Measurements from ENCODE around the gene ATXN7L1.
"Not testable (repeated sequence)": the region's sequence is repeated elsewhere in the genome, so short reads cannot be mapped to it uniquely, and the experiment has no call there.

ATXN7L1 gene

DNA sequence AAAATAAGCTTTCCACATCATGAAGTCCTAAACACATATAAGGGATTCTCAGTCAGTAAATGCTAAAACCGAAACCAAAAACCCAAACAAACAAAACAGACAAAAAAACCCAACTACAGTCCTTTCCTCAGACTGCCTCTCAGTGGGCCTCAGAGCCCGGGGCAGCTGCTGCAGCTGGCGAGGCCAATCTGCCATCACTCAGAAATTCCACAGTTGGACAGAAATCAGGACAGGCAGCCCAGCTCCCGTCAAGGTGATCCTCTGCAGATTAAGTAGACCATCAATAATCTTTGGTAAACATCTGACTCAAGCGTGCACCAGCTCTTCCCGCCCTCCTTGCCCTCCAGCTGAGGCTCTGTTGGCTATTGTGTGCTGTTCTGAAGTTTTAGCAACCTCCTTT, 142.2 kb downstream of the ATXN7L1 start:
- no peak for DNase-seq

DNA sequence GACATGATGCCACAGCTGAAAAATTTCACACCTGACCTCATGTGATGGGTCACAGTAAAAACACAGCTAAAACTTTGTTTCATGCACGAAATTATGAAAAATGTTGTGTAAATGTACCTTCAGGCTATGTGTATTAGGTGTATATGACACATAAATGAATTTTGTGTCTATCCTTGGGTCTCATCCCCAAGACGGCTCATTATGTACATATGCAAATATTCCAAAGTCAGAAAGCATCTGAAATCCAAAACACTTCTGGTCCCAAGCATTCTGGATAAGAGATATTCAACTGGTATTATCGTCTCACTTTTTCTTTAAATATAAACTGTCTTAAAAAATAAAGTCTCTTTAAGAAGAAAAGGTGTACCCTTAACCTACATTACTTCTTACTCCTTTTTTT, 145.4 kb downstream of the ATXN7L1 start:
- DNase-seq: no peak

DNA sequence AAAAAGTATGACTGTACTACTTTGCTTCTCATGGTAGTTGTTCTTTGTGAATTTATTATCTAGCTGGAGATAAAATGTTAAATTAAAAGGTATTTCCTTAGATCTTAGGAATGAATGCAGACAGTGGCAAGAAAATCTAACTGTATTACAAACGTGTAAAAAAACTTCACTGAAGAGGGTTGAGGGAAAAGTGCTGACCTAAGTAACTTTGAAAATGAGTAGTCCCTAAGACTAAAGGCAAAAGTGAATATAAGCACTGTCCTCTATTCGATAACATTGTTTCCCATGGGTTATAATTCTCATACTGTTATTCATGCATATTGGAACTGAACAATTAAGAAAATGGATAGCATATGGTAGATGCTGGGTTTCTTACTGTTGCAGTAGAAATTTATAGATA, 148.4 kb downstream of the ATXN7L1 start:
- no peak for DNase-seq

DNA sequence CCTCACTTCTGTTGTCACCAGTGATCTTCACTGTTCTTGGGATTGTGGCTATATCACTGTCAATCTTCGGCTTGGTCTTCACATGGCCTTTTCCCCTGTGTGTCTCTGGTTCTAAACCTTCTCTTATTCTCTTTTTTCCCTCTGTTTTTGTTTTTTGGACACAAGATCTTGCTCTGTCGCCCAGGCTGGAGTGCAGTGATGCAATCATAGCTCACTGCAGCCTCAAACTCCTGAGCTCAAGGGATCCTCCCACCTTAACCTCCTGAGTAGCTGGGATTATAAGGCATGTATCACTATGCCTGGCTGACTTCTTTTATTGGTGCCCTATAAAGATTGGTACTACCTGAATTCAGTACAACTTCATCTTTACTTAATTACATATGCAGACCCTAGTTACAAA, 151.7 kb downstream of the ATXN7L1 start:
- no peak for DNase-seq

DNA sequence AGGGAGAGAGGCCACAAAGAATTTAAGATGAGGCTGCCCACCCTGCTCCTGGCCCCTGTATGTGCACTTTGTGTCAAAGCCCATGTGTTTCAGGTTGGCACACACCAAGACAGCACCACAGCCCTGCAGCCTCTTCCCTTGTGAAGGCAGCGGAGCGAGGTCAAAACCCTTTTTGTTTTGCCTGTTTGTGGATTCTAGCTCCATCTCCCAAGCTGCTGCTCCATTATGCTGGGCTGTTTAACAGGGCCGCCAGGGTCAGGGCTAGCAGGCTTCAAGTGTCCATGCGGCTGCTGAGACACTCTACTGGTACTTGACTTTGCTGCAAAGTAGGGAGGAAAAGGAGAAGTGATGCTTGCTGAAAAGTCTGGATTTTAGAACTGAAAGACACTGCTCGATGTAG, 152.8 kb downstream of the ATXN7L1 start:
- DNase-seq: no peak

DNA sequence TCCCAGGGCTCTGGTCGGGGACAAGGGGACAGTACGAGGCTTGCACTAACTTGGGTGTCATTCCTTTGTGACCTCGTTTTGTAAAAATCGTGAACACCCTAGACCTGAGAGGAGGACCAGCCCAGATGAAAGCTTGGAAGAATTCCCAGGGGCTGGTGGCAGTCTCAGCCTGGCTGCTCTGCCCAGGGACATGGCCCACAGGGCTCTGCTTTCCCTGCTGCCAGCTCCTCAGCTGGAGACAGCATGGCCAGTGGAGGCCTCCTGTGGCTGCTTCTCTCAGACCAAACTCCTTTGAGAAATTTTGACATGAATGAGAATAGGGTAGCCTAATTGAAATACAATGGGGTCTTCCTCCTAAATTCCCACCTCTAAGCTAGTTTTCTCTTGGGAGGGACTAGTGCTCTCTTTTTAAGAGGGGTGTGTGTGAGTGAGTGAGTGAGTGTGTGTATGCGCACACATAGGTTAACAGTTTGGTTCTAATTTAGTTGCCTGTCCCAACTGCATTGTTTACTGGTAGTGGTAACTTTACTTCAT, 154.8 kb downstream of the ATXN7L1 start:
- no peak for DNase-seq

DNA sequence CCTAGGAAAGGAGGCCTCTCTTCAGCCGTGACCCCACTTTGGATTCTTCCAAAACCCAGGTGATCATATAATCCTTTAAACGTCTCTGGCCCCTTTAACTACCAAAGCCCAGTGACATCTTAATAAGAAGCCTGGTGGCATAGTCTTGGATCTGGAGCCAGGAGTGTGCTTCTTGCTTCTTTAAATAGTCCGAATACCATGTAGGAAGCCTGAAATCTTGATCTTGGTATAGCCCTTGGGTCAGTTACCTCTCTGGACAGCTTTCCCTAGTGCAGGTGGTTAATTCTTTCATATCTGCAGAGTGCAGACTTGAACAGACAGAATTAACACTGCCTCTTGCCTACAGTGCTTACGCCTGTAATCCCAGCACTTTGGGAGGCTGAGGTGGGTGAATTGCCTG, 156.5 kb downstream of the ATXN7L1 start:
- no peak for DNase-seq

DNA sequence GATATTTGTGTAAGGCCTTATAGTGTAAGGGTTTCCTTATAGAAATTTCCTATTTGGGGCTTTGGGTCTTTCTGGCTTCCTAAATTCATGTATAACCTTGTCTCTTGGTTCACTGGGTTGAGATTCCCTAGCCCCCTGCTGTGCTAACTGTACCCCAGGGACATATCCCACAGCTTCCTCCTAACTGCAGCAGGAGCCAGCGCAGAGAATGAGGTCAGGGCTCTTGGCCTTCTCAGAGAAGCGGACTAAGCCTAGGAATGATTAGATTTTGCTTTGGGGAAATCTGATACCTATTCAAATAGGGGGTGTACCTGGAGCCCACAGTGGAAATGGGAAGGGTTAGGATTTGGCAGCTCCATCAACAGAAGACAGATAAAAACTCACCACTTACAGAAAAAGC, 157.0 kb downstream of the ATXN7L1 start:
- no peak for DNase-seq

DNA sequence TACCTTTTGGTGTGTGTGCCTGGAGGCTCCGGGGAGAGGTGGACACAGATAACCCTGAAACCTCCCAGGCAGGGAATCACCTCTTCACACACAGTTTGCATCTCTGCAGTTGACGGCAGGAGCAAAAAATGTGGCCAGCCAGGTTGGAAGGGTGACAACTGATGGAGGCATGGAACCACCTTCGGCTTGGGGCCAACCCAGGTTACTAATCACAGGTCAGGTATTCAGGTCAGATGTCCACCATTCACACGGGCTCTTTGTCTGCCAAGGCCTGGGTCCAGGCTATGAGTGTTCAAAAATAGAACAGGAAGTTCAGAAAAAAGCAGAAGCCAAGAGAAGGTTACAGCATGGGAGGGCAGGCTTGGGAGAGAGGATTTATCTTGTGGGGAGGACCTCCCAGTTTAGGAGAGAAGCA, 157.9 kb downstream of the ATXN7L1 start:
- DNase-seq: no peak

DNA sequence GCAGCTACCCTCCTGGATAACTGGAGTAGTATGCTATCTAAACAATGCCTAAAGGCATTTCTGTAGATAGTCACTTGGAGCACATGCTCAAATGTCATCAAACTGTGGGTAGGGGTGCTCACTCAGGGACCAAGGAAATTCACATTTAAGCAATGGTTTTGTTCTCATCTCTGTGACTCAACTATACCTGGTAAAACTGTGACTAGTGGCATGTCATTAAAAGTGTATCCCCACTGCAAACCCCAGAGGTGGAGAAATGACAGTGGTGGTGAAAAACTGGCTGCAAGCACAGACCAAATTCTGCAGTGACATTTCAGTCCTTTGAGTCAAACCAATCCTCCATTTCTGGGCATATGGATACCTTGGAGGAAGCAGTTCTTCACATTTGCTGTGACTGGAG, 160.9 kb downstream of the ATXN7L1 start:
- DNase-seq: peak; percentile 33

DNA sequence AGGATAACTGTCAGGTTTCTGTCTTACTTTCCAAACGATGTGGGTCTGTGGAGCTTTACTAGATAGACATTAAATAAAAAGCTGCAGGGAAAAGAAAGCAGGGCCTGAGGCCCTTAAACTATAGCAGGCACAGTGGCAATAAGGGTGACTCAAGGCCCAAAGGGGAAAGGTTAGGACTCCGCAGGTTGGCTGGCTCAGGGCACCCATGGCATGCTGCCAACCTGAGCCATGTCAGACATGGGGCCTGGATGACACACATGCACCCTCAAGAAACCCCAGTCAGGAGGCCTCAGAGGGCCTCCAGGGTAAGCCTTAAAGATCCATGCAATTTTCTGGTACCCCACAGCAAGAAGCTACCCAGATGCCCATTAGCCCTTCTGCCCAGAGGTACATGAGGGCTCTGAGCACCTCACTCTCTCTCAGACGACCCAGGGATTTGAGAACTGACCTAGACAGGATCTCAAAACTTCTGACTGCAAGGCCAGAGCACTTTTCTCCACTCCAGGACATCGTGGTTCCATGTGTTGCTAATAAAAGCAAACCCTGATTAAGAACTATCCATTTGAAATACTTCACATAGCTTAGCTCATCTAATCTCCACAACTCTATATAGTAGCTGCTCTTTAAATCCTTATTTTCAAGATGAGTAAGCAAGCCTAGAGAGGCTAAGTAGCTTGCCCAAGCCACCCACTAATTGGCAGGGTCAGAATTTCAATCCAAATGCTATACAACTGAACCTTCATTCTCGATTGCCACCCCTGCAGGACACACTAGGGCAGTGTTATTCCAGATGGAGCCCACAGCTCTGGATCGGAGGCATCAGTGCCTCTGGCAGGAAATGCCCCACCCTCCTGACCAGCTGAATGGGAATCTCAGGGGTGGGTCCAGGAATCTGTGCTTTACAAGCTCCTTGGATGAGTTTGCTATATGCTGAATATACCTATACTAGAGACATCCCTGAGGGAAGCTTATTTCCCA, 162.6 kb downstream of the ATXN7L1 start:
- no peak for DNase-seq

DNA sequence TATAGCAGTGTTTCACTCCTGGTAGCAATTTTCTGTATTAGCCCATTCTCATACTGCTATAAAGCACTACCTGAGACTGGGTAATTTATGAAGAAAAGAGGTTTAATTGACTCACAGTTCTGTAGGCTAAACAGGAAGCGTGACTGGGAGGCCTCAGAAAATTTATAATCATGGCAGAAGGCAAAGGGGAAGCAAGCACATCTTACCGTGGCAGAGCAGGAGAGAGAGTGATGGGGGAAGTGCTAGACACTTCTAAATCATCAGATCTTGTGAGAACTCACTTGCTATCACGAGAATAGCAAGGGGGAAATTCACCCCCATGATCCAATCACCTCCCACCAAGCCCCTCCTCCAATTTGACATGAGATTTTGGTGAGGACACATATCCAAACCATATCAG, 163.5 kb downstream of the ATXN7L1 start:
- DNase-seq: no peak

DNA sequence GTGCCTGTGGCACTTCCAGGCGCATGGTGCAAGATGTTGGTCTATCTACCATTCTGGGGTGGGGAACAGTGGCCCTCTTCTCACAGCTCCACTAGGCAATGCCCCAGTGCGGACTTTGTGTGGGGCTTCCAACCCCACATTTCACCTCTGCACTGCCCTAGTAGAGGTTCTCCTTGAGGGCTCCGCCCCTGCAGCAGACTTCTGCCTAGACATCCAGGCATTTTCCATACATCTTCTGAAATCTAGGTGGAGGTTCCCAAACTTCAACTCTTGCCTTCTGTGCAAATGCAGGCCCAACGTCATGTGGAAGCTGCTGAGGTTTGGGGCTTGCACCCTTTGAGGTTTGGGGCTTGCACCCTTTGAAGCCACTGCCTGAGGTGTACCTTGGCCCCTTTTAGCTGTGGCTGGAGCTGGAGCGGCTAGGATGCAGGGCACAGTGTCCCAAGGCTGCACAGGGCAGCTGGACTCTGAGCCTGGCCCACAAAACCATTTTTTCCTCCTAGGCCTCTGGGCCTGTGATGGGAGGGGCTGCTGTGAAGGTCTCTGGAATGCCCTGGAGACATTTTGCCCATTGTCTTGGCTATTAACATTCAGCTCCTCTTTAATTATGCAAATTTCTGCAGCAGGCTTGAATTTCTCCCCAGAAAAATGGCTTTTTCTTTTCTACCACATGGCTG, 164.5 kb downstream of the ATXN7L1 start:
- DNase-seq: no peak

DNA sequence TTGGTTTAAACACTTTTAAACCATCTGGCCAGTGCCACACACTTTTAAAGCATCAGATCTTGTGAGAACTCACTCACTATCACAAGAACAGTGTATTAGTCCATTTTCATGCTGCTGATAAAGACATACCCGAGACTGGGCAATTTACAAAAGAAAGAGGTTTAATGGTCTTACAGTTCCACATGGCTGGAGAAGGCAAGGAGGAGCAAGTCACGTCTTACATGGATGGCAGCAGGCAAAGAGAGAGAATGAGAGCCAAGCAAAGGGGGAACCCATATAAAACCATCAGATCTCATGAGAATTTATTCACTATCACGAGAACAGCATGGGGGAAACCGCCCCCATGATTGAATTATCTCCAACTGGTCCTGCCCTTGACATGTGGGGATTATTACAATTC, 165.7 kb downstream of the ATXN7L1 start:
- DNase-seq: not testable (repeated sequence)

DNA sequence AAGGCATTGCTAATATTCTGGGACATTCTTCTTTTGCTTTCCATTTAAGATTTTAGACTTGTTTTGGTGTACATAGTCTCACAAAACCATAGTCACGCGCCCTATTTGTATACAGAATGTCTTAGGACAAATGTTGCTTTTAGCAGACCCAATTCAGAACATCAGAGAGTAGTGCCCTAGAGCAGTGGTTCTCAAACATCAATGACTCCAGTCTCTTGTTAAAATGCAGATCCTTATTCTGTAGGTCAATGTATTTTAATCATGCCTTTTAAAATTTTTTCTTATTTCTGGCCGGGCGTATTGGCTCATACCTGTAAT, 167.7 kb downstream of the ATXN7L1 start:
- DNase-seq: no peak

DNA sequence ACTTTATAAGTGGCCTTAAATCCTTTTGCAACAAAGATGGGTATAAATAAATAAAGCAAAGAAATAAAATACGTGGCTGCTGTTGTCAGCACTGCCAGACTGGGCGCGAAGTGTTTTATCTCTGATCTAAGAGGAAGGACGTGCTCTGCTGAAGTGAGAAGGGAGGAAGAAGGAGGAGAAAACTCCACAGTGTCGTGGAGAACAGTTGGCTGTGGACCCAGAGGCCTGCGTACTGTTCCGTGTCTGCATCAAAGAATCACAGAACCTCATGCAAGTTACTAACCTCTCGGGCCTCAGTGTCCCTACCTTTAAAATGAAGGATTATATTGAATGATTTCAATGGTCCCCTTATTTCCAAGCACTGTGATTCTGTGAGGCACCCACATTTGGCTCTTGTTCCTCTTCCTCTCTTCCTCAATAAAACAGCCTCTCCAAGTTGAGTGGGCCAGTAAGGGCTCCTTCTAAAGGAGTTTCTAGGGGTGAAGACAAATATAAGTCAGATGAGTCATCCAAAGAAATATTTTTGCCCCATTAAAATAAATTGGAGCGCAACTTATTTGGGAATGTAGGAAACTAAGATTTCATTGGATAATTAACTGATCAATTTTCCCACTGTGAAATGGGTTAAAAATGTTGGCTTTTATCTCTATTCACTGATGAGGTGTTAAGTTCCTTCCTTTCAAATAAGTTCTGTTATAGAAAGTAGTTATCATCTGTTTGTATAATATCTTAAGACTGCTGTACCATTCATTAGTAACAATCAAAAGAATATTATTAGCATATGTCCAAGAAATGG, 168.2 kb downstream of the ATXN7L1 start:
- DNase-seq: no peak

DNA sequence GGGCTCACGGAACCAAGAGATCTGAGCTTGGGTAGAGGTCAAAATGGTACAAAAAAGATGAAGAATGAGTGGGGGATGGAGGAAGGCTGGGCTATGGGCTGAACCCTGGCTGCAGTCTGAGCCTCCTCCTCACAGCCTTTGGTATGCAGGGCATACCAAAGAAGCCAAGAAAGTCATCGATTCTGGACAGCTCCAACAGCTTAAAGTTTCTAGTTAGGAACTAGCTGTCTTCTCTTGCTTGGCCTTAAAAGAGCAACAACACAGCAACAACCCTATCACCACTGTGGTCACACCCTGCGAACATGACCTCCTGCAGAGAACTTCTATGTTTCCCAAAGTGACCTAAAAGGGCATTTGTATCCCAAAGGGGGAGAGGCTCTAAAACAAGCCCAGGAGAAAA, 169.0 kb downstream of the ATXN7L1 start:
- DNase-seq: no peak

DNA sequence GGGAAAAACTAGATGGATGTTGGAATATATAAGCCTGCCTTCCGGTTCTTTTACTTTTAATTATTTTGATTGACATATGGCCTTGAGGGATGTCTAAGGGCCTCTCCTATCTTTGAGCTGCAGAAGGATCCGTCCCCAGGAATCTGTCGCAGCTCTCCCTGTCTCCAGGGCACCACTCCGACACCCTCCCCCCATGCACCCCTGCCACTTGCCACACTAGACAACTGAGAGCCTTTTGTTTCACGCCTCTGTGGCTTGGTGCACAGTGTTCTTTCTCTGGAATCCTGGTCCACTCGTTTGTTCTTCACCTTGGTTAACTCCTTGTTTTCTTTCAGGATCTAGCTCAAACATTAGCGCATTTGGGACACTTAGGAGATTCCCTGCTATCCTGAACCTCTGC, 171.0 kb downstream of the ATXN7L1 start:
- no peak for DNase-seq

DNA sequence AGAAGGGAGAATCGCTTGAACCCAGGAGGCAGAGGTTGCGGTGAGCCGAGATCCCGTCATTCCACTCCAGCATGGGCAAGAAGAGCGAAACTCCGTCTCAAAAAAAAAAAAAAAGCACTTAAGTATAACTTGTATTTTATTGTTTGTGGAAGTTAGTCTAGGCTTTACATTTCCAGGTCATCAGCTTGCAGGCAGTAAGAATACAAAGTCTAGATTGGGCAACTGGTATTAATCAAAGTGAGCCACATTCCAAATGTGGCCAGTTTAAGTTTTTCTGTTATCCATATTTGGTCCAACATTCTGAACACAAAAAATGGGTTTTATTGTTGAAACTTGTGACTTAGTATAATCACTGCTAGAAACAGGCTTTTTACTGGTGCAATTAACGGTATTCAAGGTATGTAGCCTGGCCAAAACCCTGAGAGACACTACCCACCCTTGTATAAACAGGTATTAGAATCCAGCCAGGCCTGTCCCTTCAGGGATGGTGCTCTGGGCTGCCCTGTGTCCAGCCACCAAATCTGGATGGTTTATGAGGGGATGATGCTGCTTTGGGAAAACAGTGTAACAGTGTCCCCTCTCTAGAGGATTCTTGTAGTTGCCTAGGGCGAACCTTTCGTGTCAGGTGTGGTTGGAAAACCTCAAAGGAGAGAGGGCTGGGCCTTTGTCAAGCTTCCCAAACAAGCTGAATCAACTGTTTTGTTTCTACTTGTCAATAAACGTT, 173.0 kb downstream of the ATXN7L1 start:
- no peak for DNase-seq

DNA sequence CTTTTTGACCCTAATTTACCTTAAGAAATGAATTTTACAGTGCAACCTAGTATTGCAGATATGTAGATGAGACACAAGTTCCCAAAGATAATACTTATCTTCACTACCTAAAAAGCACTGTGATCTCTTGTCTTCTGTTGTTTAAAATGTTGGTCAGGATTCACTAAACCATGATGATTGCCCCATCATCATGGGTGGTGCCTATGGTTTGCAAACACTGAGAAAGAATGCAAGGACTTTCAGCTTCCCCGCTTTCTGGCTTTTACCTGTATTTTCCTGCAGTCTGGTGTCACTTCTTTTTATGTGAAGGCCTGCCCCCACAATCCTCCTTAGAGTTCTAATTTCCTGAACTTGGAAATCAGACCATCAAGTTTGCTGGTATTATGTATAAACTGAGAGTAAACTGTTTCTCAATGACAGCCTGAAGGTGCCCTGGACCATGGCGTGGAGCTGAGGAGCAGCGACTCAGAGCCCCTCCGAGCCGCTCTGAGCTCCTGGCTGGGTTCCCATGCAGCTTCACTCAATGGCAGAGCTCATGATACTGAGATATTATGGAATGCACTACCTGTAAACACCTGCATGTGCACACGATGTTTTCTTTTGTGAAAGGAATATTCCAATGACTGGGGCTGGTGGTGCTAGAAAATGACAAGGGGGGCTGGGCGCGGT, 176.7 kb downstream of the ATXN7L1 start:
- DNase-seq: no peak

DNA sequence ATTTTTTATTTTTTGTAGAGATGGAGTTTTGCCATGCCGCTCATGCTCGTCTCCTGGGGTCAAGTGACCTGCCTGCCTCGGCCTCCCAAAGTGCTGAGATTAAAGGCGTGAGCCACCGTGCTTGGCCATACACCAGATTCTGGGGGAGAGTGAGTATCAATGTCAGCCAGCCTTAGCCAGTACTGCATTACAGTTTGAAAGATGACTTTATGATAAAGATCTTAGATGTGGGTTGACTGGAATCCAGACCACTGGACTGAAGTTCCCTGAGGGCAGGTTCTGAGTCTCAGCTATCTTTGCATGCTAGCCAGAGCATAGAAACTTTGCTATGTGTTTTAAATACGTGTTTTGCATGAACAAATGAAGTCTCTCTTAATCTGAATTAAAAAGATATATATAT, 177.9 kb downstream of the ATXN7L1 start:
- DNase-seq: no peak

DNA sequence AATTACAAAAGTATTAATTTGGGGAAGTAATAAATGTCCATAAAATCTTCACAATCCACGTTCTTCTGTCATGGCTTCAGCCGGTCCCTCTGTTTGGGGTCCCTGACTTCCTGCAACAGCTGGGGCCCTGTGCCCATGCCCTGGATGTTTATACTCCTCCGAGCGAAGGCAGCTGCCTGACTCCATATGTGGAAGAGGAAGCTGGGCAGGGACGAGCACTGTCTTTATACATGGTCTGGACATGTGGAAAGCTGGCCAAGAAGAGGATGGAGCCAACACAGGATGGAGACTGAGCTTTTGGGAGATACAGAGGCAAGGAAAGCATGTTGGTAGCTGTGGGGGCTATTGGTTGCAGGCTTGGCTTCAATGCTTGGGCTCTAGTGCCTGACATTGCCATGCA, 178.6 kb downstream of the ATXN7L1 start:
- no peak for DNase-seq

Measured in stimulated activated CD8-positive, alpha-beta memory T cell treated with anti-CD3 and anti-CD28 coated beads, Interleukin-4, amount 100 ng/mL, for 48 hours (primary cell).